Measurements from ENCODE around the gene HAPSTR1.
"Not testable (repeated sequence)": the region's sequence is repeated elsewhere in the genome, so short reads cannot be mapped to it uniquely, and the experiment has no call there.

The HAPSTR1 gene

DNA sequence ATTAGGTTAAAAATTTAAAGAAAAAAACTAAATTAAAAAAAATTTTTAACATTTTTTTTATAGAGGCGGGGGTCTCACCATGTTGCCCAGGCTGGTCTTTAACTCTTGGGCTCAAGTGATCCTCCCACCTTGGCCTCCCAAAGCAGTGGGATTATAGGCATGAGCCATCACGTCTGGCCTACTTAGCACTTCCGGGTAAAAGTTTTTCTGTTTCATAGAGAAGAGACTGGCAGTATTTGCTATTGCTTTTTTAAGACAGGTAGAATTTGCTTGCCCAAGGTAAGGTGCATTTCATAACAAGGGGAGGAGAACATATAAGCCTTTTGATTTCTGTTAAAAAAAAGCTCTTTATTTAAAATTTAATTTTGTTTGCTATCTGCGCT is 12.0 kb upstream of the HAPSTR1 start:
- no peak overlapping the region for H3K4me3 ChIP-seq (replicated peaks; ENCODE audit: low read depth, low read length)
- no peak for DNase-seq (ENCODE audit: low read depth)
- TF ChIP-seq, protein P1, sequence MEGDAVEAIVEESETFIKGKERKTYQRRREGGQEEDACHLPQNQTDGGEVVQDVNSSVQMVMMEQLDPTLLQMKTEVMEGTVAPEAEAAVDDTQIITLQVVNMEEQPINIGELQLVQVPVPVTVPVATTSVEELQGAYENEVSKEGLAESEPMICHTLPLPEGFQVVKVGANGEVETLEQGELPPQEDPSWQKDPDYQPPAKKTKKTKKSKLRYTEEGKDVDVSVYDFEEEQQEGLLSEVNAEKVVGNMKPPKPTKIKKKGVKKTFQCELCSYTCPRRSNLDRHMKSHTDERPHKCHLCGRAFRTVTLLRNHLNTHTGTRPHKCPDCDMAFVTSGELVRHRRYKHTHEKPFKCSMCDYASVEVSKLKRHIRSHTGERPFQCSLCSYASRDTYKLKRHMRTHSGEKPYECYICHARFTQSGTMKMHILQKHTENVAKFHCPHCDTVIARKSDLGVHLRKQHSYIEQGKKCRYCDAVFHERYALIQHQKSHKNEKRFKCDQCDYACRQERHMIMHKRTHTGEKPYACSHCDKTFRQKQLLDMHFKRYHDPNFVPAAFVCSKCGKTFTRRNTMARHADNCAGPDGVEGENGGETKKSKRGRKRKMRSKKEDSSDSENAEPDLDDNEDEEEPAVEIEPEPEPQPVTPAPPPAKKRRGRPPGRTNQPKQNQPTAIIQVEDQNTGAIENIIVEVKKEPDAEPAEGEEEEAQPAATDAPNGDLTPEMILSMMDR (IDR thresholded peaks at IDR 0.05; ENCODE audit: low read length, missing control alignments), result no peak

DNA sequence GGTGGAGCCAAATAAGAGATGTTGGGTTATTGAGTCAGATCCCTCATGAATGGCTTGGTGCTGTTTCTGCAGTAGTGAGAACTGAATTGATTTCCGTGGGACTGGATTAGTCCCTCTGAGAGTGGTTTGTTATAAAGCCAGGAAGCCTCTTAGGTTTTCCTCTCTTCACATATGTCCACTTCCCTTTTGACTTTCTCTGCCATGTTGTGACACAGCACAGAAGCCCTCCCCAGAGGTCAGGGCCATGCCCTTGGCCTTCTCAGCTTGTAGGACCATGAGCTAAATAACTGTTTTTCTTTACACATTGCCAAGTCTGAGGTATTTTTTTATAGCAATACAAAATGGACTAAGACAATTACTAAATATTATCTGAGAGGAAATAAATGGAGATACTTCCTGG is 10.3 kb upstream of the HAPSTR1 start:
- TF ChIP-seq, protein P1 (IDR thresholded peaks at IDR 0.05; ENCODE audit: low read length, missing control alignments), result no peak
- no peak for DNase-seq (ENCODE audit: low read depth)
- H3K4me3 ChIP-seq (replicated peaks; ENCODE audit: low read depth, low read length), result no peak overlapping the region

GRCh38 chr16:9081843-9082242 is 9.6 kb upstream of the HAPSTR1 start:
- TF ChIP-seq, protein P1 (IDR thresholded peaks at IDR 0.05; ENCODE audit: low read length, missing control alignments), result no peak
- no peak overlapping the region for H3K4me3 ChIP-seq (replicated peaks; ENCODE audit: low read depth, low read length)
- DNase-seq (ENCODE audit: low read depth), result no peak

DNA sequence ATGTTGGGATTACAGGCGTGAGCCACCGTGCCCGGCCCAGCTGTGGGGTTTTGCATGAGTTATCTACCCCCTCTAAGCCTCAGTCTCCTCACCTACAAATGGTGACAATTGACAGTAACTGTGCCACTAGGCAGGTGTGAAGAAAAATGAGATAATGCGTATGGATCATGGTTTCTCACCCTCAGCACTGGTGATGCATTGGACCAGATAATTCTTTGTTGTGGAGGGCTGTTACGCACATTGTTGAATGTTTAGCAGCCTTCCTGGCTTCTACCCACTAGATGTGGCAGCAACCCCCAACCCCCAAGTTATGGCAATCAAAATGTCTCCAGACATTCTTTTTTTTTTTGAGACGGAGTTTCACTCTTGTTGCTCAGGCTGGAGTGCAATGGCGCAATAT is 9.0 kb upstream of the HAPSTR1 start:
- no peak for DNase-seq (ENCODE audit: low read depth)
- no peak overlapping the region for H3K4me3 ChIP-seq (replicated peaks; ENCODE audit: low read depth, low read length)
- TF ChIP-seq, protein P1 (IDR thresholded peaks at IDR 0.05; ENCODE audit: low read length, missing control alignments), result no peak

GRCh38 chr16:9087733-9088132 is 3.7 kb upstream of the HAPSTR1 start:
- not testable (repeated sequence) for DNase-seq (ENCODE audit: low read depth)

GRCh38 chr16:9088848-9089247 is 2.6 kb upstream of the HAPSTR1 start:
- DNase-seq (ENCODE audit: low read depth), result no peak
- no peak overlapping the region for H3K4me3 ChIP-seq (replicated peaks; ENCODE audit: low read depth, low read length)
- TF ChIP-seq, protein P1 (IDR thresholded peaks at IDR 0.05; ENCODE audit: low read length, missing control alignments), result no peak

More at GRCh38 chr16:9087733-9088132, 3.7 kb upstream of the HAPSTR1 start:
- H3K4me3 ChIP-seq (replicated peaks; ENCODE audit: low read depth, low read length), result not testable (repeated sequence)

DNA sequence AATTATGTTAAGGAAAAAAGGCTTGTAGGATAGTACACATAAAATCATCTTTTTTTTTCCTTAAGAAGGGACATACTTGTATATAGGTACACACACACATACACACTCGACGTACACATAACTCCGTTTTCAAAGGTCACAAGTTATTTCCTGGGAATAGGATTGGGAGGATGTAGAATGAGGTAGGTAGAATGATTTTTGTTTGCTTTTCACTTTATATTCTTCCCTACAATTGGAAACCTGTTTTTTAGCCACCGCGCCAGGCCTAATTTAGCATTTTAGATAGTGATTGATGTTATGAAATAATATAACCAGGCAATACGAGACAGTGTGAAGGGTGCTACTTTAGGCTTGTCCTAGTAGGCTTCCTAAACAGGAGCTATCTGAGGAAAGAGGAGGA is 1.8 kb upstream of the HAPSTR1 start:
- TF ChIP-seq, protein P1 (IDR thresholded peaks at IDR 0.05; ENCODE audit: low read length, missing control alignments), result no peak
- DNase-seq (ENCODE audit: low read depth), result no peak
- H3K4me3 ChIP-seq (replicated peaks; ENCODE audit: low read depth, low read length), result no peak overlapping the region
